Stimulated activated memory B cell treated with anti-CD40 and anti-IgM and Interleukin-4, amounts not matched to agents 10 μg/mL and 1 μg/mL and 100 μg/mL, for 72 hours (primary cell): ENCODE results near the gene ITPR1.

ENCODE experiments used
- ATAC-seq: fragments of 150-1000 bp; cut with Tn5 transposase; 2 replicates; pipeline ENCODE4 v1.10.0; 2021
- H3K27ac Mint-ChIP-seq: one replicate; pipeline ENCODE4 v1.8.0; 2022; ENCODE audit warnings: mild to moderate bottlenecking, mixed read lengths
- H3K27me3 Mint-ChIP-seq: one replicate; pipeline ENCODE4 v1.8.0; 2022; ENCODE audit warnings: mixed read lengths
- H3K36me3 Mint-ChIP-seq: one replicate; pipeline ENCODE4 v1.8.0; 2022; ENCODE audit warnings: mixed read lengths
- H3K4me1 Mint-ChIP-seq: one replicate; pipeline ENCODE4 v1.8.0; 2022; ENCODE audit warnings: mixed read lengths
- H3K4me3 Mint-ChIP-seq: one replicate; pipeline ENCODE4 v1.8.0; 2022; ENCODE audit warnings: mild to moderate bottlenecking, moderate library complexity, mixed read lengths
- H3K9me3 Mint-ChIP-seq: one replicate; pipeline ENCODE4 v1.8.0; 2022; ENCODE audit warnings: mixed read lengths

Gene ITPR1

GRCh38 chr3:4748701-4749378 lies 255.7 kb downstream of the ITPR1 start:
- peak overlapping the region; percentile 85 for H3K27ac Mint-ChIP-seq
- H3K36me3 Mint-ChIP-seq: peaks cover 70% of the 10 kb centered on the region
- H3K27me3 Mint-ChIP-seq: no peaks in the 10 kb centered on the region
- H3K4me1 Mint-ChIP-seq: peaks cover 39% of the 10 kb centered on the region
- no peak for ATAC-seq
- H3K4me3 Mint-ChIP-seq: no peak overlapping the region
- H3K9me3 Mint-ChIP-seq: no peaks in the 10 kb centered on the region

GRCh38 chr3:4749567-4750002 lies 256.4 kb downstream of the ITPR1 start:
- peaks cover 72% of the 10 kb centered on the region for H3K36me3 Mint-ChIP-seq
- ATAC-seq: no peak
- no peaks in the 10 kb centered on the region for H3K27me3 Mint-ChIP-seq
- peaks cover 47% of the 10 kb centered on the region for H3K4me1 Mint-ChIP-seq
- peak overlapping the region; percentile 85 for H3K27ac Mint-ChIP-seq
- no peaks in the 10 kb centered on the region for H3K9me3 Mint-ChIP-seq
- H3K4me3 Mint-ChIP-seq: no peak overlapping the region

GRCh38 chr3:4750306-4750968 lies 257.3 kb downstream of the ITPR1 start:
- peak overlapping the region; percentile 66 for H3K4me3 Mint-ChIP-seq

DNA sequence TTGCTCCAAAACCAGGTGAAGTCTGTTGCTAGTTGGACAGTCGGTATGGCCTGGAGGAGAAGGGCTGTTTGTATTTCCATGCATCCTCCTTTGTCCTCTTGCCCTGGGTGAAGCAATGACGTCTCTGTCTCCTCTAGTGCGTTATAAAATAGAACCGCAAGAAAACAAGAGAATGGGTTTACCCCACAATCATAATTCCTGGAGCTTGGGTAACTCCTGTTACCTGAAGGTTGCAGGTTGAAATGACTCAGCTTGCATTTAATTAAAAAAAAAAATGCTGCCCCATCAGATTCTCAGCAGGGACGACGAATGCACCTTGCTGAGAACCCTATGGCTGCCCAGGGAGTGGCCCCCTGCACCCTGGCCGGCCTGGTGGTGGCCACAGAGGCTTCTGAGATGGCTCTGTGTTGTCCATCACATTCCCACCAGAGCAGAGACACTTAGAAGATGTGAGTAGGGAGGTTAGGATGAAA lies 257.9 kb downstream of the ITPR1 start:
- H3K4me1 Mint-ChIP-seq: peaks cover 48% of the 10 kb centered on the region
- H3K27me3 Mint-ChIP-seq: no peaks in the 10 kb centered on the region
- H3K4me3 Mint-ChIP-seq: peak overlapping the region; percentile 66
- H3K27ac Mint-ChIP-seq: peak overlapping the region; percentile 85
- ATAC-seq: peak; percentile 44
- no peaks in the 10 kb centered on the region for H3K9me3 Mint-ChIP-seq
- peaks cover 68% of the 10 kb centered on the region for H3K36me3 Mint-ChIP-seq

More at GRCh38 chr3:4750306-4750968, 257.3 kb downstream of the ITPR1 start:
- Mint-ChIP-seq H3K9me3 (no peaks in the 10 kb centered on the region), H3K27ac (peak overlapping the region; percentile 85), H3K4me1 (peaks cover 48% of the 10 kb centered on the region), H3K27me3 (no peaks in the 10 kb centered on the region), H3K36me3 (peaks cover 68% of the 10 kb centered on the region)
- ATAC-seq: no peak

DNA sequence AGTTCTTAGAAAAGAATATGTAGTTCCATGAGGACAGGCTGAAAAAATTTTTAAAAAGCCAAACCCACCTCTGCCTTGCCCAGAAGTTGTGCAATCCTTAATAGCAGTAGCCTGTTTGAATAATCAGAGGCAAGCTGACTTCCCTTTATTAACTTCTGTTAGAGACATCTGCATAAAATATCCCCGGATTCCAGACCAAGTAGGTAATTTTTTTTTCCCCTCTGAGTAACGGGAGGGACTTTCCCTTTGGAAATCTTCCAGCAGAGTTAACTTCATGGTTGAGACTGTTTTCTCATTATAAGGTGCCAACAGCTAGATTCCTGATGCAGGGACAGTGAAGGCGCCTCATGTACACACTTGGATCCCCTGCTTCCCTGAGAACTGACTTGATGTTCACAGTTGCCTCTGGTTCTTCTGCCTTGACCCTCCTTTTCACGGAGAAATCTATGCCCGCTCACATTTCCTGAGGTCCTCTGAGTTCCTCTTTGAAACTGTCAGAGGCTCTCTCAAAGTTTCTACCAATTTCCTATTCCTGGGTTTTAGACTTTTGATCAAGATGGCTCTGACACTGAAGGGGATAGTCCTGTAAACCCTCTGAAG lies 258.5 kb downstream of the ITPR1 start:
- Mint-ChIP-seq H3K4me3 (no peak overlapping the region), H3K27ac (peak overlapping the region; percentile 85), H3K27me3 (no peaks in the 10 kb centered on the region), H3K36me3 (peaks cover 67% of the 10 kb centered on the region), H3K4me1 (peaks cover 48% of the 10 kb centered on the region), H3K9me3 (no peaks in the 10 kb centered on the region)
- no peak for ATAC-seq

DNA sequence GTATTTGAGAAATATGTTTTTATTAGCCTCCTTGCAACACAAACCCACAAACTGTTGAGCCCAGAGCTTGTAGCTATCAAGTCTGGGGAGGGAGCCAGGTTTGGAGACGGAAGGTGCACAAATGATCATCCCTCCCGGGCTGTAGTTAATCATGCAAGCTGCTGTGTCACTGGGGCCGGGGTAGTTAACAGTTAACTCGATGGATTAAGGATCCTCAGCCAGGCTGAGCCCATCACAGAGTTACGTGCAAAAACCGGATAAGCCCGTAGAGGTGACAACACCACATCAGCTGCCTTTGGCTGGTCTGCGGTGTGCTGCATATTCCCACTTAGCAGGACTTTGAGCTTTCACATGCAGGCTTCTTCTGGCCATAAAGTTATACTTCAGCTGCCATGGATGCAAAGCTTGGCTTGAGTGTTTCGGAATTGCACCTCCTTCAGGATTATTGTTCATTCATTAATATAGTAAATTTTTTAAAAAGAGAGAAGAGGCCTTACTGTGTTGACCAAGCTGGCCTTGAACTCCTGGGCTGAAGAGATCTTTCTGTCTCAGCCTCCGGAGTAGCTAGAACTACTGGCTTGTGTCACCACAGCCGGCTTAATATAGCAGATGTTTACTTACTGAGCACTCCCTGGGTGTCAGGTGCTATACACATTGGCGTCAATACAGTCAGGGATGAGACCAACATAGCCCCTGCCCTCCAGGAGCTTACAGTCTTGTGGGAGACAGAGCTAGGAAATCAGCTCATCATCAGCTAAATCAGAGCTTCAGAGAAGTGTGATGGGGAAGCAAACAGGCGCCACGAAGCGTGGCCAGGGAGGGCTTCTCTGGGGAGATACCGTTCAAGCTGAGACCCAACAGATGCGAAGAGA lies 259.3 kb downstream of the ITPR1 start:
- Mint-ChIP-seq H3K4me3 (no peak overlapping the region), H3K36me3 (peaks cover 64% of the 10 kb centered on the region), H3K9me3 (no peaks in the 10 kb centered on the region), H3K27ac (peak overlapping the region; percentile 85), H3K27me3 (no peaks in the 10 kb centered on the region), H3K4me1 (peaks cover 48% of the 10 kb centered on the region)
- ATAC-seq: no peak

GRCh38 chr3:4753073-4753691 lies 260.0 kb downstream of the ITPR1 start:
- no peak for ATAC-seq
- H3K9me3 Mint-ChIP-seq: no peaks in the 10 kb centered on the region
- peaks cover 64% of the 10 kb centered on the region for H3K36me3 Mint-ChIP-seq
- H3K4me1 Mint-ChIP-seq: peaks cover 48% of the 10 kb centered on the region
- H3K27ac Mint-ChIP-seq: peak overlapping the region; percentile 40
- H3K4me3 Mint-ChIP-seq: no peak overlapping the region
- H3K27me3 Mint-ChIP-seq: no peaks in the 10 kb centered on the region

- Mint-ChIP-seq H3K36me3 (peaks cover 67% of the 10 kb centered on the region), H3K4me1 (peaks cover 38% of the 10 kb centered on the region), H3K4me3 (no peak overlapping the region), H3K27me3 (no peaks in the 10 kb centered on the region), H3K27ac (no peak overlapping the region), H3K9me3 (no peaks in the 10 kb centered on the region)
- peak; percentile 86 for ATAC-seq
Observed at GRCh38 chr3:4754180-4755086, 261.3 kb downstream of the ITPR1 start.

- H3K4me1 Mint-ChIP-seq: peaks cover 32% of the 10 kb centered on the region
- H3K4me3 Mint-ChIP-seq: no peak overlapping the region
- no peaks in the 10 kb centered on the region for H3K27me3 Mint-ChIP-seq
- no peak for ATAC-seq
- no peaks in the 10 kb centered on the region for H3K9me3 Mint-ChIP-seq
- H3K36me3 Mint-ChIP-seq: peaks cover 70% of the 10 kb centered on the region
- no peak overlapping the region for H3K27ac Mint-ChIP-seq
Observed at GRCh38 chr3:4755566-4755965, 262.4 kb downstream of the ITPR1 start.

DNA sequence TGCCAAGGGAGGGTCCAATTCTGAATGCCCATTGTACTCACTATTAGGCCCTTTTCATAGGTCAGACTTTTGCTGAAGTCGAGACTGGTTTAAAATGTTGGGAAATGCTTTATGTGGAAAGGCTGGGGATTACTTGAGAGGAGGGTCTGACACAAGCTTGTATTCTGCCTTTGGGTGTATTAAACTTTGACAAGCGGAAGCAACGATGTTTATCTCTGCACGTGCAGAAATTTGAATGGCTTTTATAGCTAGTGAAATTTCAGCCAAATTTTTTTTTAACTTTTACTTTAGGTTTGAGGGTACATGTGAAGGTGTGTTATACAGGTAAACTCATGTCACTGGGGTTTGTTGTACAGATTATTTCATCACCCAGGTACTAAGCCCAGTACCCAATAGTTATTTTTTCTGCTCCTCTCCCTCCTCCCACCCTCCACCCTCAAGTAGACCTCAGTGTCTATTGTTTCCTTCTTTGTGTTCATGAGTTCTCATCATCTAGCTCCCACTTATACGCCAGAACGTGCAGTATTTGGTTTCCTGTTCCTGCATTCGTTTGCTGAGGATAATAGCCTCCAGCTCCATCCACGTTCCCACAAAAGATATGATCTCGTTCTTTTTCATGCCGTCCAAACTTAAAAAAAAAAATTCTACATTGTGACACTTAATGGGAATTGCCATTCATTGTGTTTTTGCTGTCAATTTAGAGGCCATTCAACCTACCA lies 263.1 kb downstream of the ITPR1 start:
- no peak for ATAC-seq
- no peaks in the 10 kb centered on the region for H3K27me3 Mint-ChIP-seq
- H3K36me3 Mint-ChIP-seq: peaks cover 72% of the 10 kb centered on the region
- H3K27ac Mint-ChIP-seq: no peak overlapping the region
- H3K4me3 Mint-ChIP-seq: no peak overlapping the region
- H3K9me3 Mint-ChIP-seq: no peaks in the 10 kb centered on the region
- peaks cover 26% of the 10 kb centered on the region for H3K4me1 Mint-ChIP-seq

GRCh38 chr3:4756855-4757574 lies 263.9 kb downstream of the ITPR1 start:
- no peak overlapping the region for H3K4me3 Mint-ChIP-seq
- ATAC-seq: no peak
- H3K27ac Mint-ChIP-seq: no peak overlapping the region
- peaks cover 18% of the 10 kb centered on the region for H3K4me1 Mint-ChIP-seq
- H3K36me3 Mint-ChIP-seq: peaks cover 80% of the 10 kb centered on the region
- no peaks in the 10 kb centered on the region for H3K27me3 Mint-ChIP-seq
- H3K9me3 Mint-ChIP-seq: no peaks in the 10 kb centered on the region

DNA sequence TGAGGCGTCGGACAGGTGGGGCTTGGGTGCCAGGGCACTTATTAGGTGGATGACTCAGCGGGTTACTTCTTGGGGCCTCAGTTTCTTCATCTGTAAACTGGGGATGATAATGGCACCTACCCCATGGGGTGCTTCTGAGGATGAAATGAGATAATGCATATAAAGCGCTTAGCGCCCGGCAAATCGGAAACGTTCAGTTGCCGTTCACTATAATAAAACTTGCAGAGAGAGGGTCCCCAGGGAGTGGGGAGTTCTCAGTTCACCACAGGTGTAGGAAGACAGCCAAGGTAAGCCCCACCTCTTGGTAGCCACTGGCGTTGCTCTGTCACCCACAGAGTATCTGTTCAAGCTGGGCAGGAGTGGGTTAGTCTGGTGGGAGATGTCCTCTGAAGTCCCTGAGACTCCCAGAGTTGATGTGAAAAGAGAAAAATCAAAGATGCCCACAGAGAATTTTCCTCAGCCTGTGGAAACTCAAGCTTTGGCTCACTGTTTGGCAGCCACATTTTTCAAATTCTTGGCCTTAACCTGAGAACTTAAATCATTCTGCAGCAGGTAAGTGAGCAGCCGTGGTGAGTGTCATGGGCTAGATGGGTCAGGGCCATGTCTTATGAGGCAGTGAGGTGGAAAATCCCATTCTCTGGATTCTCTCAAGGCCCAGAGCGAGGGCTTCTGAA lies 264.6 kb downstream of the ITPR1 start:
- Mint-ChIP-seq H3K4me1 (peaks cover 14% of the 10 kb centered on the region), H3K4me3 (no peak overlapping the region), H3K36me3 (peaks cover 84% of the 10 kb centered on the region), H3K27me3 (no peaks in the 10 kb centered on the region), H3K27ac (no peak overlapping the region), H3K9me3 (no peaks in the 10 kb centered on the region)
- ATAC-seq: no peak
